Measurements from ENCODE around the gene SKP2. TPM values are rescaled to one million over a fixed set of nuclear protein-coding genes. Genes with fewer than 3 reads are reported as not detected.
A peak's percentile ranks its signal among the peaks of the same experiment; 100 is the strongest.

The SKP2 gene
- total and polyA plus RNA-seq, 4 donors = 4.6 to 28.2 (median 15.4) TPM

DNA sequence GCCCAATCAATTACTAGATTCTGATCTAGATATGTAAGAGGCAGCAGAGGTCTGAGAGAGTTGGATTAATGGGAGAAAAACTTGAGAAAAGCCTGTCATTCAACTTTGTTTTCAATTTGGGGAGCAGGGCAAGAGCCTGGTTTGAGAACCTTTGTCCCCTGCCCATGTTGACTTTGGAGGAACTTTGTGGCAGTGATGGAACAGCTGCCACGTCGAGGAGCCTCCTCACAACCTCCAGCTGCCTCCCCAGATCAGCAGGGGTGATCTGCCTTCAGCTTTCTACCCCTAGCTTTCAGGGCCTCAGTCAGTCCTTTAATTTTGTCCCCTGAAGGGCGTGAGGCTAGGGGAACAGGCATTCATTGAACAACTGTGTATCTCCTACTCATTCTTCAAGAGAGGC is 8.7 kb downstream of the SKP2 start:
- H3K9ac ChIP-seq (ENCODE audit: low read depth in 1 of 2, low read length in 2 of 2) = peak overlapping the region in 1 of 2 donors; percentile 1
- peak; percentile 85 to 87 for TF ChIP-seq HNF4A (conservative IDR thresholded peaks at IDR 0.05)
- TF ChIP-seq FOXA2 (IDR thresholded peaks at IDR 0.05) = peak; percentile 94
- TF ChIP-seq, protein P1, sequence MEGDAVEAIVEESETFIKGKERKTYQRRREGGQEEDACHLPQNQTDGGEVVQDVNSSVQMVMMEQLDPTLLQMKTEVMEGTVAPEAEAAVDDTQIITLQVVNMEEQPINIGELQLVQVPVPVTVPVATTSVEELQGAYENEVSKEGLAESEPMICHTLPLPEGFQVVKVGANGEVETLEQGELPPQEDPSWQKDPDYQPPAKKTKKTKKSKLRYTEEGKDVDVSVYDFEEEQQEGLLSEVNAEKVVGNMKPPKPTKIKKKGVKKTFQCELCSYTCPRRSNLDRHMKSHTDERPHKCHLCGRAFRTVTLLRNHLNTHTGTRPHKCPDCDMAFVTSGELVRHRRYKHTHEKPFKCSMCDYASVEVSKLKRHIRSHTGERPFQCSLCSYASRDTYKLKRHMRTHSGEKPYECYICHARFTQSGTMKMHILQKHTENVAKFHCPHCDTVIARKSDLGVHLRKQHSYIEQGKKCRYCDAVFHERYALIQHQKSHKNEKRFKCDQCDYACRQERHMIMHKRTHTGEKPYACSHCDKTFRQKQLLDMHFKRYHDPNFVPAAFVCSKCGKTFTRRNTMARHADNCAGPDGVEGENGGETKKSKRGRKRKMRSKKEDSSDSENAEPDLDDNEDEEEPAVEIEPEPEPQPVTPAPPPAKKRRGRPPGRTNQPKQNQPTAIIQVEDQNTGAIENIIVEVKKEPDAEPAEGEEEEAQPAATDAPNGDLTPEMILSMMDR (IDR thresholded peaks at IDR 0.05; ENCODE audit: low read depth, low read length, missing input control) = no peak
- TF ChIP-seq RXRA (IDR thresholded peaks at IDR 0.05) = peak; percentile 60 to 64
- no peak for TF ChIP-seq GABPA (IDR thresholded peaks at IDR 0.05 in 1 of 2, conservative IDR thresholded peaks at IDR 0.05 in 1 of 2)
- peak; percentile 28 for TF ChIP-seq YY1 (IDR thresholded peaks at IDR 0.05)
- no peak for TF ChIP-seq EGR1 (IDR thresholded peaks at IDR 0.05; ENCODE audit: low read depth in 2 of 2)
- TF ChIP-seq, protein P2, sequence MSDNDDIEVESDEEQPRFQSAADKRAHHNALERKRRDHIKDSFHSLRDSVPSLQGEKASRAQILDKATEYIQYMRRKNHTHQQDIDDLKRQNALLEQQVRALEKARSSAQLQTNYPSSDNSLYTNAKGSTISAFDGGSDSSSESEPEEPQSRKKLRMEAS (IDR thresholded peaks at IDR 0.05) = no peak
- TF ChIP-seq, protein P3, sequence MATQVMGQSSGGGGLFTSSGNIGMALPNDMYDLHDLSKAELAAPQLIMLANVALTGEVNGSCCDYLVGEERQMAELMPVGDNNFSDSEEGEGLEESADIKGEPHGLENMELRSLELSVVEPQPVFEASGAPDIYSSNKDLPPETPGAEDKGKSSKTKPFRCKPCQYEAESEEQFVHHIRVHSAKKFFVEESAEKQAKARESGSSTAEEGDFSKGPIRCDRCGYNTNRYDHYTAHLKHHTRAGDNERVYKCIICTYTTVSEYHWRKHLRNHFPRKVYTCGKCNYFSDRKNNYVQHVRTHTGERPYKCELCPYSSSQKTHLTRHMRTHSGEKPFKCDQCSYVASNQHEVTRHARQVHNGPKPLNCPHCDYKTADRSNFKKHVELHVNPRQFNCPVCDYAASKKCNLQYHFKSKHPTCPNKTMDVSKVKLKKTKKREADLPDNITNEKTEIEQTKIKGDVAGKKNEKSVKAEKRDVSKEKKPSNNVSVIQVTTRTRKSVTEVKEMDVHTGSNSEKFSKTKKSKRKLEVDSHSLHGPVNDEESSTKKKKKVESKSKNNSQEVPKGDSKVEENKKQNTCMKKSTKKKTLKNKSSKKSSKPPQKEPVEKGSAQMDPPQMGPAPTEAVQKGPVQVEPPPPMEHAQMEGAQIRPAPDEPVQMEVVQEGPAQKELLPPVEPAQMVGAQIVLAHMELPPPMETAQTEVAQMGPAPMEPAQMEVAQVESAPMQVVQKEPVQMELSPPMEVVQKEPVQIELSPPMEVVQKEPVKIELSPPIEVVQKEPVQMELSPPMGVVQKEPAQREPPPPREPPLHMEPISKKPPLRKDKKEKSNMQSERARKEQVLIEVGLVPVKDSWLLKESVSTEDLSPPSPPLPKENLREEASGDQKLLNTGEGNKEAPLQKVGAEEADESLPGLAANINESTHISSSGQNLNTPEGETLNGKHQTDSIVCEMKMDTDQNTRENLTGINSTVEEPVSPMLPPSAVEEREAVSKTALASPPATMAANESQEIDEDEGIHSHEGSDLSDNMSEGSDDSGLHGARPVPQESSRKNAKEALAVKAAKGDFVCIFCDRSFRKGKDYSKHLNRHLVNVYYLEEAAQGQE (IDR thresholded peaks at IDR 0.05) = no peak
- peak; percentile 76 for TF ChIP-seq FOXA1 (IDR thresholded peaks at IDR 0.05)
- no peak for TF ChIP-seq TAF1 (conservative IDR thresholded peaks at IDR 0.05)
- TF ChIP-seq HNF4G (IDR thresholded peaks at IDR 0.05) = peak; percentile 49
- no peak for TF ChIP-seq JUND (IDR thresholded peaks at IDR 0.05)
- TF ChIP-seq SP1 (IDR thresholded peaks at IDR 0.05) = peak; percentile 90
- TF ChIP-seq NR2F2 (IDR thresholded peaks at IDR 0.05) = no peak
- TF ChIP-seq, protein P4, sequence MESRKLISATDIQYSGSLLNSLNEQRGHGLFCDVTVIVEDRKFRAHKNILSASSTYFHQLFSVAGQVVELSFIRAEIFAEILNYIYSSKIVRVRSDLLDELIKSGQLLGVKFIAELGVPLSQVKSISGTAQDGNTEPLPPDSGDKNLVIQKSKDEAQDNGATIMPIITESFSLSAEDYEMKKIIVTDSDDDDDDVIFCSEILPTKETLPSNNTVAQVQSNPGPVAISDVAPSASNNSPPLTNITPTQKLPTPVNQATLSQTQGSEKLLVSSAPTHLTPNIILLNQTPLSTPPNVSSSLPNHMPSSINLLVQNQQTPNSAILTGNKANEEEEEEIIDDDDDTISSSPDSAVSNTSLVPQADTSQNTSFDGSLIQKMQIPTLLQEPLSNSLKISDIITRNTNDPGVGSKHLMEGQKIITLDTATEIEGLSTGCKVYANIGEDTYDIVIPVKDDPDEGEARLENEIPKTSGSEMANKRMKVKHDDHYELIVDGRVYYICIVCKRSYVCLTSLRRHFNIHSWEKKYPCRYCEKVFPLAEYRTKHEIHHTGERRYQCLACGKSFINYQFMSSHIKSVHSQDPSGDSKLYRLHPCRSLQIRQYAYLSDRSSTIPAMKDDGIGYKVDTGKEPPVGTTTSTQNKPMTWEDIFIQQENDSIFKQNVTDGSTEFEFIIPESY (IDR thresholded peaks at IDR 0.05) = no peak
- no peak for TF ChIP-seq RAD21 (IDR thresholded peaks at IDR 0.05)
- TF ChIP-seq, protein P5, sequence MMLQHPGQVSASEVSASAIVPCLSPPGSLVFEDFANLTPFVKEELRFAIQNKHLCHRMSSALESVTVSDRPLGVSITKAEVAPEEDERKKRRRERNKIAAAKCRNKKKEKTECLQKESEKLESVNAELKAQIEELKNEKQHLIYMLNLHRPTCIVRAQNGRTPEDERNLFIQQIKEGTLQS (IDR thresholded peaks at IDR 0.05) = no peak
- H3K4me1 ChIP-seq (ENCODE audit: control insufficient read depth in 4 of 4, insufficient read depth in 4 of 4, low read length in 3 of 4) = peaks cover 2 to 27% (median 22%) of the 10 kb centered on the region in 4 donors
- 53% methylated on average over 3 of the region's 3 CpGs for WGBS
- H3K9me3 ChIP-seq (ENCODE audit: control insufficient read depth in 4 of 4, low read length in 3 of 4) = no peaks in the 10 kb centered on the region
- peaks cover 3 to 25% (median 15%) of the 10 kb centered on the region in 4 donors for H3K36me3 ChIP-seq (ENCODE audit: control insufficient read depth in 4 of 4, insufficient read depth in 3 of 4, low read depth in 1 of 4, low read length in 3 of 4)
- peak overlapping the region; percentile 40 to 58 for H3K27ac ChIP-seq (ENCODE audit: low read depth in 1 of 2, low read length in 2 of 2)
- DNase-seq (ENCODE audit: low spot score) = no peak
- no peaks in the 10 kb centered on the region for H3K27me3 ChIP-seq (ENCODE audit: control insufficient read depth in 4 of 4, insufficient read depth in 4 of 4, low read length in 3 of 4)
- H3K4me3 ChIP-seq (ENCODE audit: low read depth in 1 of 3, low read length in 3 of 3) = no peak overlapping the region
